T-helper 1 cell treated with Interleukin-12 subunit alpha and Interleukin-12 subunit beta and Interleukin-4 antibody, amounts not matched to agents 30 ng/mL and 1 ng/mL, for 36 hours (primary cell): Measurements from ENCODE around the gene MRRF. TPM values are rescaled to one million over a fixed set of nuclear protein-coding genes. Genes with fewer than 3 reads are reported as not detected.

ENCODE experiments used
- intact Hi-C: fragments of 100-400 bp; cut with micrococcal nuclease; formaldehyde crosslinking; loops from one replicate; pipeline ENCODE4 v1.15.1; 2024
- total RNA-seq: library from RNA; stranded (reverse); gene quantifications from 2 replicates; pipeline ENCODE4 v1.2.3, GENCODE V29; 2022

The MRRF gene
- total RNA-seq, 1 donor from 2014 or later = 32.9 TPM

- intact Hi-C loops = no loop called here
These were observed 112.8 kb downstream of the MRRF start for GRCh38 chr9:122377241-122378164.

- intact Hi-C loops = no loop called here
These were observed 113.6 kb downstream of the MRRF start for GRCh38 chr9:122378236-122378635.

- intact Hi-C loops = loop anchor here (1.0 kb wide), 2 partner anchors 74 to 431 kb away; no protein-coding TSS in a partner anchor
These were observed 114.7 kb downstream of the MRRF start for GRCh38 chr9:122379340-122379739.

GRCh38 chr9:122380293-122380692 lies 115.6 kb downstream of the MRRF start:
- intact Hi-C loops = no loop called here

Other genes starting within 250 kb of the MRRF start
- gene TTLL11, start 171.6 kb upstream of the MRRF start, total RNA-seq = 2.8 and 4.2 TPM in 2 replicates
- gene NDUFA8, start 105.1 kb upstream of the MRRF start, total RNA-seq = 35.6 and 45.0 TPM in 2 replicates
- not detected in 2 replicates for gene MORN5, start 105.0 kb upstream of the MRRF start, total RNA-seq
- not detected in 2 replicates for gene LHX6, start 35.9 kb upstream of the MRRF start, total RNA-seq
- 22.6 and 23.9 TPM in 2 replicates for gene RBM18, start within 50 bp of the MRRF start, total RNA-seq
- 0.27 and 0.34 TPM in 2 replicates for gene PTGS1, start 106.1 kb downstream of the MRRF start, total RNA-seq
- gene OR1J1, start 213.0 kb downstream of the MRRF start, total RNA-seq = not detected in 2 replicates
- gene OR1J2, start 245.9 kb downstream of the MRRF start, total RNA-seq = not detected in 2 replicates